A673 (cell line): ENCODE results near the gene TFDP1. TPM values are rescaled to one million over a fixed set of nuclear protein-coding genes. Genes with fewer than 3 reads are reported as not detected.

Experiments
- BruUV-seq: library from RNA; stranded (reverse); fragments of 400-500 nt; replicated peaks from 2 replicates; lab custom pipeline; 2021; lab: Mats Ljungman, UMichigan
- CTCF ChIA-PET: fragments of 300-600 bp; sonication (Branson Sonifier 250); formaldehyde crosslinking; loops from one replicate; lab custom pipeline; 2022; ENCODE audit warnings: antibody characterized with exemption; lab: Charles Lee
- POLR2A ChIA-PET: fragments of 300-600 bp; sonication (Branson Sonifier 250); formaldehyde crosslinking; loops from one replicate; lab custom pipeline; 2022; ENCODE audit warnings: antibody characterized with exemption; ENCODE audit not compliant: low non-redundant PET; lab: Charles Lee
- DNase-seq: peaks from one replicate; pipeline ENCODE4 v3.0.0-alpha.2; 2015; ENCODE audit warnings: low spot score
- H3K27ac ChIP-seq: fragments of 200-600 bp; sonication (generic); 2 replicates; pipeline ENCODE4 v1.5.1; 2016; ENCODE audit warnings: mixed run types, low read depth, mild to moderate bottlenecking, mixed read lengths, antibody characterized with exemption, low read length; ENCODE audit not compliant: poor library complexity, severe bottlenecking
- H3K27me3 ChIP-seq: fragments of 200-600 bp; sonication (generic); replicated peaks from 2 replicates; pipeline ENCODE4 v1.6.1; 2017; ENCODE audit warnings: mixed run types, low read depth, mild to moderate bottlenecking, mixed read lengths, antibody characterized with exemption, low read length; ENCODE audit not compliant: insufficient read depth, poor library complexity
- H3K36me3 ChIP-seq: fragments of 200-600 bp; sonication (generic); 2 replicates; pipeline ENCODE4 v1.6.1; 2016; ENCODE audit warnings: mixed run types, mild to moderate bottlenecking, mixed read lengths, antibody characterized with exemption, low read length; ENCODE audit not compliant: insufficient read depth, poor library complexity, severe bottlenecking
- H3K4me1 ChIP-seq: fragments of 200-600 bp; sonication (generic); 2 replicates; pipeline ENCODE4 v1.6.1; 2017; ENCODE audit warnings: mixed run types, mild to moderate bottlenecking, mixed read lengths, antibody characterized with exemption, low read length; ENCODE audit not compliant: insufficient read depth, poor library complexity, severe bottlenecking
- H3K4me3 ChIP-seq: fragments of 200-600 bp; sonication (generic); 2 replicates; pipeline ENCODE4 v1.5.1; 2016; ENCODE audit warnings: low read depth, mixed run types, mild to moderate bottlenecking, mixed read lengths, low read length; ENCODE audit not compliant: poor library complexity, severe bottlenecking
- H3K9me3 ChIP-seq: fragments of 200-600 bp; sonication (generic); 2 replicates; pipeline ENCODE4 v1.6.1; 2016; ENCODE audit warnings: mixed run types, low read depth, mild to moderate bottlenecking, mixed read lengths, antibody characterized with exemption, low read length; ENCODE audit not compliant: poor library complexity, severe bottlenecking
- EZH2 ChIP-seq: fragments of 200-600 bp; sonication (generic); IDR thresholded peaks from 2 replicates; pipeline ENCODE4 v1.6.1; 2017; ENCODE audit warnings: borderline replicate concordance, low read depth, mild to moderate bottlenecking, mixed read lengths, antibody characterized with exemption, low read length; ENCODE audit not compliant: poor library complexity, severe bottlenecking
- intact Hi-C: fragments of 100-400 bp; cut with micrococcal nuclease; formaldehyde crosslinking; loops from one replicate; pipeline ENCODE4 v1.10.0; 2022; ENCODE audit not compliant: unreplicated experiment
- total RNA-seq: library from RNA; stranded (reverse); gene quantifications from 2 replicates; pipeline ENCODE4 v1.2.3, GENCODE V29; 2021
- TF ChIP-seq, protein P1 (sequence below): fragments of 300-800, 200-600 bp; sonication (generic); conservative IDR thresholded peaks from 2 replicates; pipeline ENCODE4 v1.5.1; 2017; ENCODE audit warnings: low read depth, mild to moderate bottlenecking, antibody characterized with exemption, low read length, moderate library complexity, mixed read lengths

The TFDP1 gene
- total RNA-seq, 1 experiment from 2014 or later: 153 TPM

DNA sequence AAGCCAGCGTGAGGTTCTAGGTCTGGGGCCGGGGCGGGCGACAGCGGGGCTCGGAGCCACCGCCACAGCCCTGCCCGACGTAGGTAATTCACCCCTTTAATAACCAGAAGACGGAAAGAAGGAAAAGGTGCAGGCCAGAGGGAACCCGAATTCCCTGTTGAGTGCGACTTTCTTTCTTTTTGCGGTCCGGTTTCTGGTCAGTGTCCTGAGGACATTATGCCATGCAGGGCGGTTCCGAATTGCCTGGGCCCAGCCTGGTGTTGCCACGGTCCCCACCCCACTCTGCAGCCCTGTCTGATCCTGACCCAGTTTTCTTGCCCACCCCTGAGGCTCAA, 18.4 kb upstream of the TFDP1 start:
- Histone ChIP-seq H3K9me3 (no peaks in the 10 kb centered on the region), H3K27me3 (peaks cover 5% of the 10 kb centered on the region), H3K4me3 (no peak overlapping the region), H3K4me1 (no peaks in the 10 kb centered on the region), H3K36me3 (no peaks in the 10 kb centered on the region), H3K27ac (no peak overlapping the region)
- TF ChIP-seq, protein P1, sequence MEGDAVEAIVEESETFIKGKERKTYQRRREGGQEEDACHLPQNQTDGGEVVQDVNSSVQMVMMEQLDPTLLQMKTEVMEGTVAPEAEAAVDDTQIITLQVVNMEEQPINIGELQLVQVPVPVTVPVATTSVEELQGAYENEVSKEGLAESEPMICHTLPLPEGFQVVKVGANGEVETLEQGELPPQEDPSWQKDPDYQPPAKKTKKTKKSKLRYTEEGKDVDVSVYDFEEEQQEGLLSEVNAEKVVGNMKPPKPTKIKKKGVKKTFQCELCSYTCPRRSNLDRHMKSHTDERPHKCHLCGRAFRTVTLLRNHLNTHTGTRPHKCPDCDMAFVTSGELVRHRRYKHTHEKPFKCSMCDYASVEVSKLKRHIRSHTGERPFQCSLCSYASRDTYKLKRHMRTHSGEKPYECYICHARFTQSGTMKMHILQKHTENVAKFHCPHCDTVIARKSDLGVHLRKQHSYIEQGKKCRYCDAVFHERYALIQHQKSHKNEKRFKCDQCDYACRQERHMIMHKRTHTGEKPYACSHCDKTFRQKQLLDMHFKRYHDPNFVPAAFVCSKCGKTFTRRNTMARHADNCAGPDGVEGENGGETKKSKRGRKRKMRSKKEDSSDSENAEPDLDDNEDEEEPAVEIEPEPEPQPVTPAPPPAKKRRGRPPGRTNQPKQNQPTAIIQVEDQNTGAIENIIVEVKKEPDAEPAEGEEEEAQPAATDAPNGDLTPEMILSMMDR: no peak
- no peak for TF ChIP-seq EZH2
- no peak for DNase-seq
- intact Hi-C loops: no loop called here
- ChIA-PET CTCF (no interaction called here), POLR2A (no interaction called here)
- no TSS peak for BruUV-seq

DNA sequence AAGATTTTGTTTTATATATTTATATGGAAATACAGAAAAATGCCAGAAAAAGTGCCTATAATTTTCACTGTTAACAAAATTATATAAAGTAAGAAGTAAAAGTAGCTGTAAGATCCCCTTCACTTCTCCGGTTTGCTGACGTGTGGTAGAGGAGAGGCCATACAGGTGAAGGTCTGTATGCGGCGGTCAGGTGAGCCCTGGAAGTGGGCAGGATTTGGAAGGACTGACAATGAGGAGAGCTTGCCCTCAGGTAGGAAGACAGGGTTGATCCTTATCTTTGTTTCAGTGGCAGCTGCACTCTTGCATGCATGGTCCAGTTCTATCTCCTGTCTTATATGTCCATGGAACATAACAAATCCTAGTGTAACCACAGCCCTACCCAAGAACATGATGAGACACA, 16.9 kb upstream of the TFDP1 start:
- TF ChIP-seq, protein P1: no peak
- TF ChIP-seq EZH2: no peak
- intact Hi-C loops: no loop called here
- no peaks in the 10 kb centered on the region for H3K36me3 ChIP-seq
- CTCF ChIA-PET: no interaction called here
- no peak for DNase-seq
- H3K27me3 ChIP-seq: peaks cover 5% of the 10 kb centered on the region
- BruUV-seq: no TSS peak
- POLR2A ChIA-PET: no interaction called here
- peaks cover 2% of the 10 kb centered on the region for H3K9me3 ChIP-seq
- H3K4me3 ChIP-seq: no peak overlapping the region
- H3K27ac ChIP-seq: no peak overlapping the region
- H3K4me1 ChIP-seq: no peaks in the 10 kb centered on the region

GRCh38 chr13:113573065-113573464, 11.5 kb upstream of the TFDP1 start:
- peaks cover 5% of the 10 kb centered on the region for H3K27me3 ChIP-seq
- BruUV-seq: no TSS peak
- no peak overlapping the region for H3K27ac ChIP-seq
- ChIA-PET CTCF (no interaction called here), POLR2A (no interaction called here)
- no peak for TF ChIP-seq EZH2
- TF ChIP-seq, protein P1: no peak
- no peaks in the 10 kb centered on the region for H3K36me3 ChIP-seq
- H3K4me1 ChIP-seq: no peaks in the 10 kb centered on the region
- H3K9me3 ChIP-seq: peaks cover 18% of the 10 kb centered on the region
- no peak overlapping the region for H3K4me3 ChIP-seq
- intact Hi-C loops: no loop called here
- DNase-seq: no peak
